HG03064 (cell line): ENCODE measurements around the gene SLIT3.

ENCODE experiments used
- ATAC-seq: cut with Tn5 transposase; IDR thresholded peaks from one replicate; pipeline ENCODE4 v1.9.1; 2021; ENCODE audit warnings: low read depth; ENCODE audit not compliant: unreplicated experiment

SLIT3 gene

GRCh38 chr5:168672016-168672415, 628.9 kb downstream of the SLIT3 start:
- ATAC-seq = no peak

DNA sequence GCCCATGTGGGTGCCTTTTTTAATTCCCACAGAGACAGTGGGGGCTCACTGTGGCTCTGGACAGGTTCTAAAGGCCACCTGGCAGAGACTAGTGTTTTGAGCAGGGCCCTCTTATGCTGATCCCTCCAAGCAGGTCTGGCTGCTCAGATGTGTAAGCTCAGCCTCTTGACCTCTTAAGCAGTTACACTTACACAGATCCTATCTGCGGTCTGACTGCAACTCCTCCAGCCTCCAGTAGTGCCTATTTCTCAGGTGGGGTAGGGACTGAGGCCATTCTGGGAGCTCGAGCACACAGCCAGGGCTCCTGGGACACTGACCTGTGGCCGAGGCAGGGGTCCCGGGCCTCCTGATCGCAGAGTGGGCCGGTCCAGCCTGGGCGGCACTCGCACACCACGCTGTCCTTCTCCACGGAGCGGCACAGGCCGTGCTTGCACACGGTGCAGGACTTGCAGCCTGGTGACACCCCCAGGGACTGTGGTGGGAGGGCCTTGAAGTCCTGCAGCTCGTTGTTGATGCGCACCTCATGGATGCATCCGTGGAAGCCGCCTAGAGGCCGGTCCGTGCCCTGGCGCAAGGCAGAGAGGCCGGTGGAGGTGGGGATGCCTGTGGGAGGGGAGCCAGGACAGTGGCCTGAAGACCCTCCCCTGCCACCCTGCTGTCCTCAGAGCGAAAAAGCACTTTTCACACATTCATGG, 629.9 kb downstream of the SLIT3 start:
- no peak for ATAC-seq

GRCh38 chr5:168669668-168670378, 631.1 kb downstream of the SLIT3 start:
- no peak for ATAC-seq

GRCh38 chr5:168669156-168669555, 631.8 kb downstream of the SLIT3 start:
- ATAC-seq = no peak

DNA sequence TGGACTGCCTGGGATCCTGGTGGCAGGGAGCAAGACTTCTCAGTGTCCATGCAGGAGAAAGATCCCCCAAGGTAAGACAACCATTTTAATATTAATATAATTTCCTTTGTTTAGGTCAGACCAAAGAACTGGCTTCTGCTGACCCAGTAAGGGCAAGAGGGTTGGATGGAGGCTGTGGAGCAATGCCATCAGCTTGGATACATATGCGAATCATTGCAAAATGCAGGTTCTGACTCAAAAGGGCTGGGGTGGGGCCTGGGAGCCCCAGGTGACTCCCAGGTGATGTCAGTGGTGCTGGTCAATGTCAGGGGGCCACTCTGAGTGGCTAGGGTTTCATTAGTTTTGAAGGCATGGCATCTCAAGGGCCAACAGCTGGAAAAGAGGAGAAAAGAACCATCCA, 632.9 kb downstream of the SLIT3 start:
- ATAC-seq = no peak

DNA sequence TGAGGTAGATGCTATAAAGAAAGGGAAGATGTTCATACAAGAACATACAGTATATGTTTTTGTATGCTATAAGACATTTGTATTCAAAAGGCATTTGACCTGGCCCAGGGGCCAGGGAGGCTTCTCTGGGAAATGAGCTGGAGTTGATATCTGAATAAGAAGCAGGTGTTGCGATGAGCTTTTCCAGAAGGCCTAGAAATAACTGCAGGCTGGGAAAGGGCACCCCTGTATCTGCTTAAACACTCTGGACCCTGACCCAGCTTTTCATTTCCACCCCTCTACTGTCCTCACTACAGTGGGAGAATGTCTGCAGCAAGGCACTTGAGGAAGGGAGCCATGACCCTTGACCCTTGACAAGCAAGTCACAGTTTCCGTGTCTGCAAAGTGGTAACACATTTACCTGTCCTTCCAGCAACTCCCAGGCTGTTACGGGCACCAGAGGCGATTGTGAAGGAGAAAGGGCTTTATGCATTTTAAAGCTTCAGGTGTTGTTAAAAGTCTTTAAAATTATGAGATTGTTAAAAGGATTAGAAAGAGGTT, 633.6 kb downstream of the SLIT3 start:
- no peak for ATAC-seq

DNA sequence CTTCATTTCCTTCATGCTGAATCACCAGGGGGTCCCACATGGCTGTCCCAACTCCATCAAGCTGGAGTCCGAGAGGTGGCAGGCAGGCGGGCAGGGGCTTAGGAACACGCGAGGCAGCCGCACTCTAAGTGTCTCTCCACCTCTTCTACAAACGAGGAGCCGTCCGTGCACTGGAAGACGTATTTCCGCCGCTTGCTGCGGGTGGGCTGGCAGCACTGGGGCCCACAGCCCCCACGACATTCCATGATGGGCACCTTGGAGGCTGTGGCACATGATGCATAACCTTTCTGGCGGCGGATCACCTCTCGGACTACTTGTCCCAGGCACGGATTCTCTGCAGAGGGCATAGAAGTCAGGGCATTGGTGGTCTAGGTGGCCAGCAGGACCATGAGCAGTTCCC, 634.6 kb downstream of the SLIT3 start:
- ATAC-seq = no peak

DNA sequence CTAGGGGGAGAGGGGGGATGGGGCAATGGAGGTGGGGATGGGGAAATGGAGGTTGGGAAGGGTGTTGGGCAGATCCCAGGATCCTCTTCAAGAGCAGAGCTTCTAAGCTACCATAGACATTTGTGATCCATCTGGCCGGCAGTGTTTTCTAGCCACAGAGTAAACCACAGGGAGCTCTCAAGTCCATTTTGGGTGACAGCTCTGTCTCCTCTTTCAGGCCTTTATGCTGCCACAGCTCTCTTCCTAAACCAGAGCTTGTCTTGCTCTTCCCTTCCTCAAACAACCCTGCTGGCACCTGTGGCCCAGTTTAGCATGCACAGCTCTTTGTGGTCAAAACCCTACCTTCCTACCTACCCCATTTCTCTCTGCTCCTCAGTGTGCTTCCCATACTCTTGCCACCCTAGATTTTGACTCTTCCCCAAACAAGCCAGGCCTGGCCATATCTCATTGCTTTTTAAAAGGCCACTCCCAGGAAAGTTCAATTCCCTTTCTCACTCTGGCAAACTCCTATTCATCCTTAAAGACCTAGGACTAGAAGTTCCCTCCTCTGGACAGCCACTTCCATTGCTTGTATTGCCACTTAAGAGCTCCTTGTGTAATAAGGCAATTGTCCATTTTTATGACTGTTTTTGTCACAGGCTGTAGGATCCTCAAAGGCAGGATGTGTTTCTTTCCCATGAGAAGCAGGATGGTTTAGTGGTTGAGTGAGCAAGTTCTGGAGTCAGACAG, 637.5 kb downstream of the SLIT3 start:
- ATAC-seq = no peak

DNA sequence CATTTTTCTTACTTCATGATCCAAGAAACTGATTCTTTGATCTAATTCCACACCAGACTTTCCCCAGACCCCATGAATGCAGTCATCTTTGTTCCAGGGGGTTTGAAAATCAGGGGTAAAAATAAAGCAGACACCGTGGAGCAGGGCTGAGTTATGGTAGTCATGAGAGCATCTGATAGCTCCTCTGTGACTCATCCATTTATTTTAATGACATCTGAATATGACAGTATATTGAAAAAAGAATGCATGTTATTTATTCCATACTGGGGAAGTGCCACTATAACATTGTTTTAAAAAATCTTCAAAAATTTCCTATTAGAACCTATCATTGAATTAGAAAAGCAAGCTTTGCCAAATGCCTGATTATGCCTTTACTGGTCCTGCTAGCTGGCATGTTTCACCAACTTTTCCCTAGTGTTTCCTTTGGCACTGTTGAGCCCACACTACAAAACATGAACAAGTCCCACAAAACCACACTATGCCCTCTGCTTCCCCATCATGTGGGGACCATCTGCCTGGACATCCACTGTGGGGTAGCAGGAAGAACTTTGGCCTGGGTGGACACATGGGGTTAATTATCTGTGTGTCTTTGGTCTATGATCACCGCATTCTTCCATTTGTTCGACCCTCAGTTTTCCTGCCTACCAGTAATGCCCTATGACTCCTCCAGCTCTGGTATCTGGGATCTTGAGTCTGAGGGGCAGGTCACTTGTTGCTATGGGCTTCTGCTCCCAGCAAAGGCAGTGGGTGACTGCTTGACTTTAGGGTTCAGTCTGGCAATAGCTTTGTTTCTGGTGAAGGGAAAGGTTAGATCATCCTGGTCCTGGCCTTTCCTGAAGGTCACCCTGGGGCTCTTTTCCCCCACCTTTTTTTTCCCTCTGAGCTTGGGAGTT, 639.1 kb downstream of the SLIT3 start:
- ATAC-seq = no peak

DNA sequence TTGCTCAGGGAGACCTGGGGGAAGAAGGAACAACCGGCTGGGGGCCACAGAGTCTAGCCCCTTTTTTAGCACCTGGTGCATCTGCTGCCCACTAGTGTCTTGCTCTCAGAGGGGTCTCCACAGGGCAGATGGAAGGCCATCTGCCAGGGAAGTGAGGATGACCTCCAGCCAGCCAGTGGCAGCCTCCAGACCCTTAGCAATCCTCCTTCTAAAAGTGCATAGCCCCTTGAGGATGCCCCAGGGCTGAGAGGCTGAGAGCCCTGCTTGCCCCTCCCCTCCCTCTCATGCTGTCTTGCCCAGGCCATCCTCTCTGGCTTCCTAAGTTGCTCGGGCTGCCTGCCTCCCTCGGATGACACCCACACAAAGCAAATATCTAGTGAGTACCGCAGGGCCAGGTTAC, 640.2 kb downstream of the SLIT3 start:
- ATAC-seq = no peak

GRCh38 chr5:168659286-168659847, 641.6 kb downstream of the SLIT3 start:
- no peak for ATAC-seq

GRCh38 chr5:168658394-168658793, 642.5 kb downstream of the SLIT3 start:
- no peak for ATAC-seq

DNA sequence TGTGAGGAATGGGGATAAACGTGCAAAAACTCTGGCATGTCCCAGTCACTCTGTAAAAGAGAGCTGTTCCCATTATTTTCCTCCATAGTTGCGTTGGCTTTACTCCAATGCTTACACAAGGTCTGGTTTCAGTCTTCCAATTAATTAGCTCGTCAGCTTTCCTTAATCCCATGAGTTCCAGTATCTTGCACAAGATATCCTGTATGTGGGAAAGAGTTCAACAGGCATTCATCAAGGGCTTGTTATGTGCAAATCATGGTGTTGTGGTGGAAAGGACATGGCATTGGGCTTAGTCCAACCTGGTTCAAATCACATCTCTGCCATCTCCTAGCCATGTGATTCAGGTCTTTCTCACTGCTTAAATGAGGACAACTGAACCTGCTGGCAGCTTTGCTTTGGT, 644.3 kb downstream of the SLIT3 start:
- no peak for ATAC-seq

DNA sequence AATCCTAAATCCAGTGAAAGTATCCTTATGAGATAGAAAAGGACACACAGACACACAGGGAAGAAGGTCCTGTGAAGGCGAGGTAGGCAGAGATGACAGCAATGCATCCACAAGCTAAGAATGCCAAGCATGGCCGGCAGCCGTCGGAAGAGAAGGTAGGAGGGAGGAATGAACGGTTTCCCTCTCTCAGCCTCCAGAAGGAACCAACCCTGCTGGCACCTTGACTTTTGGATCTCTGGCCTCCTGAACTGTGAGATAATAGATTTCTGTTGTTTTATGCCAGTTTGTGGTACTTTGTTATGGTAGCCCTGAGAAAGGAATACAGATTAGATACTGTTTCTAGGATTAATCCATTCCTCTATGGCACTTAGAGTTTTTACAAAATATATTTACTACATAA, 645.6 kb downstream of the SLIT3 start:
- no peak for ATAC-seq

- no peak for ATAC-seq
Measured at GRCh38 chr5:168654211-168654721, 646.7 kb downstream of the SLIT3 start.

- no peak for ATAC-seq
Measured at GRCh38 chr5:168653626-168654025, 647.3 kb downstream of the SLIT3 start.

DNA sequence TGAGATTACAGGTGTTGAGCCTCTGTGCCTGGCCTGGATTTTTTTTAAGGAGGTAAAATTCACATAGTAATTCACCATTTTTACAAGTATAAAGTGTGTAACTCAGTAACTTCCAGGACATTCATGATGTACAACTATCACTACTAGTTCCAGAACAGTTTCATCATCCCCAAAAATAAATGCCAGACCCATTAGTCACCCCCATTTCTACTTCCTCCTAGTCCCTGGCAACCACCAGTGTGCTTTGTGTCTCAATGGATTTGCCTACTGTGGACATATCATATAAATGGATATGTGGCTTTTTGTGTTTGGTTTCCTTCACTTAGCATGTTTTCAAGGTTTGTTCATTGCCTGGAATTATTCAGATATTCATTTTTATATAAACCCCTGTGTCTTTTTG, 649.3 kb downstream of the SLIT3 start:
- no peak for ATAC-seq

GRCh38 chr5:168649306-168649705, 651.6 kb downstream of the SLIT3 start:
- ATAC-seq = no peak

DNA sequence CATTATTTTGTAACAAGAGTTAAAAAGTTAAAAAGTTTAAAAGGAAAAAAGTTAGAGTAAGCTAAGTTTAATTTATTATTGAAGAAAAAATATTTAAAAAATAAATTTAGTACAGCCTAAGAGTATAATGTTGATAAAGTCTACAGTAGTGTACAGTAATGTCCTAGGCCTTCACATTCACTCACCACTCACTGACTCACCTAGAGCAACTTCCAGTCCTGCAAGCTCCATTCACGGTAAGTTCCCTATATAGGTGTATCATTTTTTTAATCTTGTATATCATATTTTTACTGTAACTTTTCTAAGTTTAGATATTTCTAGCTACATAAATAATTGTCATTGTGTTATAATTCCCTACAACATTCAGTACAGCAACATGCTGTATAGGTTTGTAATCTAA, 652.4 kb downstream of the SLIT3 start:
- ATAC-seq = no peak

- no peak for ATAC-seq
Measured at GRCh38 chr5:168648016-168648415, 652.9 kb downstream of the SLIT3 start.
